Astrocyte (in vitro differentiated cells and primary cell): ENCODE data around the gene AP4S1. TPM values are rescaled to one million over a fixed set of nuclear protein-coding genes. Genes with fewer than 3 reads are reported as not detected.

Experiments used
- DNase-seq: peaks from one replicate; pipeline ENCODE4 v3.0.0-alpha.2; 2010; ENCODE audit warnings: low read depth
- FAIRE-seq: peaks from 2 replicates; lab custom pipeline; 2011; peaks lifted over from hg19 to GRCh38; lab: Jason Lieb, UNC
- H2AFZ ChIP-seq: 2 replicates; pipeline ENCODE4 v1.6.0; 2012; ENCODE audit warnings: low read depth, low read length, inconsistent platforms
- H3K27ac ChIP-seq: 2 replicates; pipeline ENCODE4 v1.5.1; 2011; ENCODE audit warnings: low read depth, low read length, inconsistent platforms
- H3K27me3 ChIP-seq: 2 replicates; pipeline ENCODE4 v1.6.0; 2011; ENCODE audit warnings: low read length, inconsistent platforms; ENCODE audit not compliant: insufficient read depth
- H3K36me3 ChIP-seq: 2 replicates; pipeline ENCODE4 v1.5.1; 2011; ENCODE audit warnings: low read length, inconsistent platforms; ENCODE audit not compliant: insufficient read depth
- H3K4me1 ChIP-seq: 2 replicates; pipeline ENCODE4 v1.5.1; 2011; ENCODE audit warnings: low read length, inconsistent platforms; ENCODE audit not compliant: insufficient read depth
- H3K4me2 ChIP-seq: 2 replicates; pipeline ENCODE4 v1.6.0; 2012; ENCODE audit warnings: low read length, inconsistent platforms
- H3K4me3 ChIP-seq: 2 replicates; pipeline ENCODE4 v1.5.1; 2011; ENCODE audit warnings: low read depth, mild to moderate bottlenecking, low read length, inconsistent platforms; ENCODE audit not compliant: insufficient read depth
- H3K79me2 ChIP-seq: 2 replicates; pipeline ENCODE4 v1.6.0; 2012; ENCODE audit warnings: mild to moderate bottlenecking, low read length, inconsistent platforms; ENCODE audit not compliant: insufficient read depth
- H3K9ac ChIP-seq: 2 replicates; pipeline ENCODE4 v1.6.0; 2012; ENCODE audit warnings: mild to moderate bottlenecking, low read length, inconsistent platforms
- H3K9me3 ChIP-seq: 2 replicates; pipeline ENCODE4 v1.5.1; 2012; ENCODE audit warnings: low read depth, mild to moderate bottlenecking, low read length, inconsistent platforms; ENCODE audit not compliant: insufficient read depth
- H4K20me1 ChIP-seq: 2 replicates; pipeline ENCODE4 v1.6.0; 2012; ENCODE audit warnings: low read length, inconsistent platforms; ENCODE audit not compliant: insufficient read depth
- H3K27ac Mint-ChIP-seq: one replicate; pipeline ENCODE4 v1.8.0; 2021; ENCODE audit warnings: mild to moderate bottlenecking, mixed read lengths; ENCODE audit not compliant: unreplicated experiment
- H3K27me3 Mint-ChIP-seq: one replicate; pipeline ENCODE4 v1.8.0; 2021; ENCODE audit warnings: low read depth, mixed read lengths; ENCODE audit not compliant: unreplicated experiment
- H3K36me3 Mint-ChIP-seq: one replicate; pipeline ENCODE4 v1.8.0; 2021; ENCODE audit warnings: low read depth, mixed read lengths; ENCODE audit not compliant: unreplicated experiment
- H3K4me1 Mint-ChIP-seq: one replicate; pipeline ENCODE4 v1.8.0; 2021; ENCODE audit warnings: low read depth, mixed read lengths; ENCODE audit not compliant: unreplicated experiment
- H3K4me3 Mint-ChIP-seq: one replicate; pipeline ENCODE4 v1.8.0; 2021; ENCODE audit warnings: mild to moderate bottlenecking, moderate library complexity, mixed read lengths; ENCODE audit not compliant: unreplicated experiment
- H3K9me3 Mint-ChIP-seq: one replicate; pipeline ENCODE4 v1.8.0; 2021; ENCODE audit warnings: mild to moderate bottlenecking, mixed read lengths; ENCODE audit not compliant: unreplicated experiment
- EZH2 ChIP-seq: IDR thresholded peaks from 2 replicates; pipeline ENCODE4 v1.6.1; 2012; ENCODE audit warnings: mild to moderate bottlenecking, low read length, inconsistent platforms; ENCODE audit not compliant: insufficient read depth
- total RNA-seq: library from RNA; stranded (reverse); gene quantifications from 2 replicates; pipeline ENCODE4 v1.2.1, GENCODE V29; 2021
- TF ChIP-seq, protein P1 (sequence below): IDR thresholded peaks from 2 replicates; pipeline ENCODE4 v1.5.1; 2011; ENCODE audit warnings: low read depth, mild to moderate bottlenecking, inconsistent platforms, low read length, moderate library complexity; ENCODE audit not compliant: insufficient read depth

Gene AP4S1
- total RNA-seq, 1 donor from 2014 or later, result 5.7 TPM

DNA sequence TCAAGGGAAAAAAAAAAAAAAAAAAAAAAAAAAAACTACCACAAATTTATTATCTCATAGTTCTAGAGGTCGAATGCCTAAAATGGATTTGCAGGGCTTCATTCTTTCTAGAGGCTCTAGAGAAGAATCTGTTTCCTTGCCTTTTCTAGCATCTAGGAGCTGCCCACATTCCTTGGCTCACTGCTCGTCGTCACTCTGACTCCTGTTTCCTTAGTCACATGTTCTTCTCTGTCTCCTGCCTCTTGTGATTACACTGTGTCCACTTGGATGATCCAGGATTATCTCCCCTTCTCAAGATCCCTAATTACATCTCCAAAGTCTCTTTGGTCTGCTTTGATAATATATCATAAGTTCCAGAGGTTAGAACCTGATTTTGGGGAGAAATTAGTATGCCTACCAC, 93.4 kb downstream of the AP4S1 start:
- no peak overlapping the region for H3K27ac ChIP-seq
- H3K4me2 ChIP-seq, result no peak overlapping the region
- no peaks in the 10 kb centered on the region for H3K79me2 ChIP-seq
- no peaks in the 10 kb centered on the region for H3K9me3 ChIP-seq
- peak overlapping the region; percentile 16 for H3K27ac Mint-ChIP-seq
- H3K27me3 Mint-ChIP-seq, result no peaks in the 10 kb centered on the region
- peaks cover 2% of the 10 kb centered on the region for H3K9me3 Mint-ChIP-seq
- H3K4me3 Mint-ChIP-seq, result peak overlapping the region; percentile 13
- peaks cover 46% of the 10 kb centered on the region for H3K36me3 ChIP-seq
- H3K4me3 ChIP-seq, result no peak overlapping the region
- no peak overlapping the region for H3K9ac ChIP-seq
- H4K20me1 ChIP-seq, result no peaks in the 10 kb centered on the region
- no peak overlapping the region for H2AFZ ChIP-seq
- DNase-seq (peak; percentile 6), FAIRE-seq (no peak)
- no peaks in the 10 kb centered on the region for H3K27me3 ChIP-seq
- H3K4me1 ChIP-seq, result no peaks in the 10 kb centered on the region
- no peaks in the 10 kb centered on the region for H3K4me1 Mint-ChIP-seq
- peaks cover 14% of the 10 kb centered on the region for H3K36me3 Mint-ChIP-seq
- TF ChIP-seq EZH2, result no peak
- TF ChIP-seq, protein P1, sequence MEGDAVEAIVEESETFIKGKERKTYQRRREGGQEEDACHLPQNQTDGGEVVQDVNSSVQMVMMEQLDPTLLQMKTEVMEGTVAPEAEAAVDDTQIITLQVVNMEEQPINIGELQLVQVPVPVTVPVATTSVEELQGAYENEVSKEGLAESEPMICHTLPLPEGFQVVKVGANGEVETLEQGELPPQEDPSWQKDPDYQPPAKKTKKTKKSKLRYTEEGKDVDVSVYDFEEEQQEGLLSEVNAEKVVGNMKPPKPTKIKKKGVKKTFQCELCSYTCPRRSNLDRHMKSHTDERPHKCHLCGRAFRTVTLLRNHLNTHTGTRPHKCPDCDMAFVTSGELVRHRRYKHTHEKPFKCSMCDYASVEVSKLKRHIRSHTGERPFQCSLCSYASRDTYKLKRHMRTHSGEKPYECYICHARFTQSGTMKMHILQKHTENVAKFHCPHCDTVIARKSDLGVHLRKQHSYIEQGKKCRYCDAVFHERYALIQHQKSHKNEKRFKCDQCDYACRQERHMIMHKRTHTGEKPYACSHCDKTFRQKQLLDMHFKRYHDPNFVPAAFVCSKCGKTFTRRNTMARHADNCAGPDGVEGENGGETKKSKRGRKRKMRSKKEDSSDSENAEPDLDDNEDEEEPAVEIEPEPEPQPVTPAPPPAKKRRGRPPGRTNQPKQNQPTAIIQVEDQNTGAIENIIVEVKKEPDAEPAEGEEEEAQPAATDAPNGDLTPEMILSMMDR, result no peak

DNA sequence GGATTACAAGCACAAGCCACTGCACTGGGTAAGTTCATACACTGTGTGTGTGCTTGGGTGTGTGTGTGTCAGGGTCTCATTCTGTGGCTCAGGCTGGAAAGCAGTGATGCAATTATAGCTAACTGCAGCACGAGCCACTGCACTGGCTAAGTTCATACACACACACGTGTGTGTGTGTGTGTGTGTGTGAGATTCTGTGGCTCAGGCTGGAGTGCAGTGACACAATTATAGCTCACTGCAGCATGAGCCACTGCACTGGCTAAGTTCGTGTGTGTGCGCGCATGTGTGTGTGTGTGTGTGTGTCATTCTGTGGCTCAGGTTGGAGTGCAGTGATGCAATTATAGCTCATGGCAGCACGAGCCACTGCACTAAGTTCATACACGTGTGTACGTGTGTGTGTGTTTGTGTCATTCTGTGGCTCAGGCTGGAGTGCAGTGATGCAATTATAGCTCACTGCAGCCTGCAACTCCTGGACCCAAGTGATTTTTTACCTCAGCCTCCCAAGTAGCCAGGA, 96.7 kb downstream of the AP4S1 start:
- Mint-ChIP-seq H3K36me3 (peaks cover 6% of the 10 kb centered on the region), H3K9me3 (peaks cover 2% of the 10 kb centered on the region), H3K4me1 (no peaks in the 10 kb centered on the region), H3K27me3 (no peaks in the 10 kb centered on the region), H3K4me3 (no peak overlapping the region), H3K27ac (no peak overlapping the region)
- H3K9me3 ChIP-seq, result no peaks in the 10 kb centered on the region
- FAIRE-seq (no peak), DNase-seq (peak; percentile 14)
- no peak for TF ChIP-seq EZH2
- TF ChIP-seq, protein P1, result no peak
- no peak overlapping the region for H3K4me3 ChIP-seq
- no peaks in the 10 kb centered on the region for H3K79me2 ChIP-seq
- peaks cover 39% of the 10 kb centered on the region for H3K36me3 ChIP-seq
- H3K9ac ChIP-seq, result no peak overlapping the region
- H2AFZ ChIP-seq, result no peak overlapping the region
- no peak overlapping the region for H3K27ac ChIP-seq
- H4K20me1 ChIP-seq, result no peaks in the 10 kb centered on the region
- H3K27me3 ChIP-seq, result no peaks in the 10 kb centered on the region
- no peak overlapping the region for H3K4me2 ChIP-seq
- H3K4me1 ChIP-seq, result no peaks in the 10 kb centered on the region

DNA sequence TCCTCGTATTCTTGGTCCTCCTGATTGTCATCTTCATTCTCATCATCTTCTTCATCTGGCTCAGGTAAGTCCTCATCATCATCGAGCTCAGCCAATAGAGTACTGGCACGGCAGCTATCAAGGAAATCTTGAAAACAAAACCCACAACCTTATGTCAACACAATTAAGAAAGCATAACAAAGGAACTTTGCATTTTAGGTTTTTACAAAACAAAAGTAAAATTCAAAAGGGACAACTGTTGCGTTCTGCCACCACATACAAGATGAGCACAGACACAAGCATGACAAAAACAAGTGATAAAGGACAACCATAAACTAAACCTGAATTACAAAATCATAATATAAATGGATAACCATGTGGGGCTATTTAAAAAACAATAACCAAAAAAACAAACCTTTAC, 97.5 kb downstream of the AP4S1 start:
- Histone ChIP-seq H3K36me3 (peaks cover 44% of the 10 kb centered on the region), H3K9ac (no peak overlapping the region), H3K4me2 (no peak overlapping the region), H3K4me1 (no peaks in the 10 kb centered on the region), H2AFZ (no peak overlapping the region), H3K27ac (no peak overlapping the region), H4K20me1 (no peaks in the 10 kb centered on the region), H3K9me3 (no peaks in the 10 kb centered on the region), H3K4me3 (no peak overlapping the region), H3K79me2 (no peaks in the 10 kb centered on the region), H3K27me3 (no peaks in the 10 kb centered on the region)
- H3K27me3 Mint-ChIP-seq, result no peaks in the 10 kb centered on the region
- peaks cover 2% of the 10 kb centered on the region for H3K4me1 Mint-ChIP-seq
- FAIRE-seq (no peak), DNase-seq (no peak)
- H3K27ac Mint-ChIP-seq, result no peak overlapping the region
- TF ChIP-seq, protein P1, result no peak
- no peak for TF ChIP-seq EZH2
- no peak overlapping the region for H3K4me3 Mint-ChIP-seq
- peaks cover 2% of the 10 kb centered on the region for H3K9me3 Mint-ChIP-seq
- H3K36me3 Mint-ChIP-seq, result peaks cover 6% of the 10 kb centered on the region
